Urinary bladder (tissue), 4 donors: Measurements from ENCODE around the gene PIP5K1A. TPM values are rescaled to one million over a fixed set of nuclear protein-coding genes. Genes with fewer than 3 reads are reported as not detected.

Experiments
- DNase-seq: peaks from one replicate; pipeline ENCODE4 v3.0.0-alpha.2; 2015; ENCODE audit errors: extremely low spot score
- H3K27ac ChIP-seq: one replicate; pipeline ENCODE4 v1.5.1; 2013; ENCODE audit warnings: low read depth, mild to moderate bottlenecking, moderate library complexity
- H3K36me3 ChIP-seq: one replicate; pipeline ENCODE4 v1.6.1; 2013; ENCODE audit warnings: mild to moderate bottlenecking, moderate library complexity; ENCODE audit not compliant: insufficient read depth
- H3K4me1 ChIP-seq: one replicate; pipeline ENCODE4 v1.6.1; 2013; ENCODE audit warnings: mild to moderate bottlenecking, moderate library complexity; ENCODE audit not compliant: insufficient read depth
- H3K4me3 ChIP-seq: one replicate; pipeline ENCODE4 v1.5.1; 2013; ENCODE audit warnings: low read depth, low read length
- WGBS: extraction: QIAGEN DNeasy Blood & Tissue Kit; methylation state at CpG from one replicate; pipeline ENCODE4 v1.1.7; 2013; 5-methylcytosine and 5-hydroxymethylcytosine counted together
- polyA plus RNA-seq: library from polyadenylated mRNA; stranded (reverse); fragments of 200-250 nt; gene quantifications from one replicate; pipeline ENCODE4 v1.2.3, GENCODE V29; 2013
- total RNA-seq: library from RNA; depleted of rRNA; stranded (reverse); fragments of >200 nt; gene quantifications from one replicate; pipeline ENCODE4 v1.2.3, GENCODE V29; 2014
- donor health status: healthy with polysubstance abuse.
- donor health status: healthy.

PIP5K1A gene
- total and polyA plus RNA-seq, 2 donors: 22.1 to 77.0 TPM

GRCh38 chr1:151281969-151282882, 83.9 kb downstream of the PIP5K1A start, which contains the start of gene ZNF687:
TSS of gene ZNF687 (plus strand) at chr1:151282299. CDS start at chr1:151286292, 3,993 bp downstream.
- no peaks in the 10 kb centered on the region for H3K36me3 ChIP-seq
- peak within 1 kb of the TSS; percentile 80 for H3K4me3 ChIP-seq
- H3K27ac ChIP-seq: peak within 1 kb of the TSS; percentile 93
- peak; percentile 100 for DNase-seq
- under 1% methylated on average over 74 of the region's 74 CpGs for WGBS
- no peaks in the 10 kb centered on the region for H3K4me1 ChIP-seq

DNA sequence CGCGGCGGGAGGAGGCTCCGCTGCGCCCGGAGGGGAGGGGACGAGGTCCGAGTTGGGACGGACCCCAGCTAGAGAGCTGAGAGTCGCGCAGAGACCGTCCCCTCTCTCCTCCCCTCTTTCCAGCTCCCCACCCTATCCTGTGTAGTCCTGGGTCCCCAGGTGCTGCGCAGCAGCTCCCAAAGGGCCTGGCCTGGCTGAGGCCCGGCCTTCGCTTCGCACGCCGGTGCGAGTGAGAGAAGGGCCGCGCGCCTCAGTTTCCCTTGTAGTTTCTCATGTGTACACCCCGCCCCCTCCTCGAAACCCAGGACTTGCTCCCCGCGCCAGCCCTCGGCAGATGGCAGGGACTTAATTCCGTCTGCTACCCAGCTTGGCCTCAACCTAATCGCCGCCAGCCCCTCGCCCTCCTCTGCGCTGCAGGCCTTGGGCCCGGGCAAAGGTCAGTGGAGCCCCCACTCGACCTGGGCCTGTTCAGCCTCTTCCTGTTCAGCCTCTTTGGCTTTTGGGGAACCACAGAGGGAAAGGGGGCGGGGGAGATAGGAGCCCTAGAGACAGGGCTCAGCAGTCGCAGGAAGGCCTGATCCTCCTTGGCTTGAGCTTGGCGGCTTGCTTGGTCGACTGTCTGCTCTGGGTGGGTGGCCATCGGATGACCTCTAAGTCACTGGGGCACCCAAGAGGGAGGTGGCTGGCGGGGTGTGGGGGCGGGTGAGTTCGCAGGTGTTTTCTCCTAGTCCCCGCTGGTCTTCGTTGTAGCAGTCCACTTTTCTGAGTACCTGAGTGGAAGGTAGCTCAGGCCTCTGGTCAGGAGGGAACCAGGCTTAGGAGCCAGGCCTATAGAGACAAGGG, 84.8 kb downstream of the PIP5K1A start:
- no peak for DNase-seq
- Histone ChIP-seq H3K36me3 (no peaks in the 10 kb centered on the region), H3K4me3 (peak overlapping the region; percentile 80), H3K4me1 (no peaks in the 10 kb centered on the region), H3K27ac (peak overlapping the region; percentile 91)
- 7% methylated on average over 44 of the region's 44 CpGs for WGBS

DNA sequence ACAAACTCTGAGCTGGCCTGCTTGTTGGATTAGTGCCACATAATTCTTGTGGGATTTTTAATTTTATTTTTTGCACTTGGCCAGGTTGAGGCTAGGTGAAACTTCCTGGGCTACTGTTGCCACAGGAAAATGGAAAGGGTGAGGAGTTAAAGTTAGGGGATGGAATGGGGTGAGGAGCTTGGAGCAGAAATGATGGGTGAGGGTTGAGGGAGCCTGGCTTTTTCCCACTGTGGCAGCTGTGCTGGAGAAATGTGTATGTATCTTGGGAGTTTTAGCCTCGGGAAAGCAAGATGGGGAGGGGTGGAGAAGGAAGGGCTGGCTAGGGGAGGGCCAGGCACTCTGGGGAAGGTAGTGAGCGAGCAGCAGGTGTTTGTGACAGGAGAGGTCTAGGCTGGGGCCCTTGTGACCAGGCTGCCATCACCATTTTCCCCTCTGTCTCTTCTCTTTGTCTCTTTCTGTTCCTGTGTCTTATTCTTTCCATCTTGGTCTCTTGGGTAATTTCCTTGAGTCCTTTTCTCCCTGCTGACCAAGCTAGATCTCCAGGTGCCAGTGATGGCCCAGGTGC, 85.7 kb downstream of the PIP5K1A start:
- Histone ChIP-seq H3K4me3 (no peak overlapping the region), H3K4me1 (no peaks in the 10 kb centered on the region), H3K27ac (no peak overlapping the region), H3K36me3 (no peaks in the 10 kb centered on the region)
- 54% methylated on average over 2 of the region's 2 CpGs for WGBS
- DNase-seq: no peak

DNA sequence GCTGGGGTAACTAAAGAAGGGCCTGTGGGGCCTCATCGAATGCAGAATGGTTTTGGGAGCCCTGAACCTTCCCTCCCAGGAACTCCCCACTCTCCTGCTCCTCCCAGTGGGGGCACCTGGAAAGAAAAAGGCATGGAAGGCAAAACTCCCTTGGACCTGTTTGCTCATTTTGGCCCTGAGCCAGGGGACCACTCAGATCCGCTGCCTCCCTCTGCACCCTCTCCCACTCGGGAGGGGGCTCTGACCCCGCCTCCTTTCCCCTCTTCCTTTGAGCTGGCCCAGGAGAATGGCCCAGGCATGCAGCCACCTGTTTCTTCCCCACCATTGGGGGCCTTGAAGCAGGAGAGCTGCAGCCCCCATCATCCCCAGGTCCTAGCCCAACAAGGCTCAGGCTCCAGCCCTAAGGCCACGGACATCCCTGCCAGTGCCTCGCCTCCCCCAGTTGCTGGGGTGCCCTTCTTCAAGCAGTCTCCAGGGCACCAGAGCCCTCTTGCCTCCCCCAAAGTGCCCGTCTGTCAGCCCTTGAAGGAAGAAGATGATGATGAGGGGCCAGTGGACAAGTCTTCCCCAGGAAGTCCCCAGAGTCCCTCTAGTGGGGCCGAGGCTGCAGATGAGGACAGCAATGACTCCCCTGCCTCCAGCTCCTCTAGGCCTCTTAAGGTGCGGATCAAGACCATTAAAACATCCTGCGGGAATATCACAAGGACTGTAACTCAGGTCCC, 88.4 kb downstream of the PIP5K1A start:
- Histone ChIP-seq H3K4me1 (no peaks in the 10 kb centered on the region), H3K36me3 (no peaks in the 10 kb centered on the region)
- 84% methylated on average over 10 of the region's 10 CpGs for WGBS

DNA sequence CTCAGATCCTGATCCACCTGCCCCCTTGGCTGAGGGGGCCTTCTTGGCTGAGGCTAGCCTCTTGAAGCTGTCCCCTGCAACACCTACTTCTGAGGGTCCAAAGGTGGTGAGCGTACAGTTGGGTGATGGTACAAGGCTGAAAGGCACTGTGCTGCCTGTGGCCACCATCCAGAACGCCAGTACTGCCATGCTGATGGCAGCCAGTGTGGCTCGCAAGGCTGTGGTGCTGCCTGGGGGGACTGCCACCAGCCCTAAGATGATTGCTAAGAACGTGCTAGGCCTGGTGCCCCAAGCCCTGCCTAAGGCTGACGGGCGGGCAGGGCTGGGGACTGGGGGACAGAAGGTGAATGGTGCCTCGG, 89.0 kb downstream of the PIP5K1A start:
- H3K4me3 ChIP-seq: no peak overlapping the region
- no peaks in the 10 kb centered on the region for H3K4me1 ChIP-seq
- WGBS: 91% methylated on average over 7 of the region's 7 CpGs
- no peak for DNase-seq
- no peak overlapping the region for H3K27ac ChIP-seq
- H3K36me3 ChIP-seq: no peaks in the 10 kb centered on the region

More for the DNA sequence above, 88.4 kb downstream of the PIP5K1A start:
- no peak overlapping the region for H3K27ac ChIP-seq
- no peak for DNase-seq
- no peak overlapping the region for H3K4me3 ChIP-seq

DNA sequence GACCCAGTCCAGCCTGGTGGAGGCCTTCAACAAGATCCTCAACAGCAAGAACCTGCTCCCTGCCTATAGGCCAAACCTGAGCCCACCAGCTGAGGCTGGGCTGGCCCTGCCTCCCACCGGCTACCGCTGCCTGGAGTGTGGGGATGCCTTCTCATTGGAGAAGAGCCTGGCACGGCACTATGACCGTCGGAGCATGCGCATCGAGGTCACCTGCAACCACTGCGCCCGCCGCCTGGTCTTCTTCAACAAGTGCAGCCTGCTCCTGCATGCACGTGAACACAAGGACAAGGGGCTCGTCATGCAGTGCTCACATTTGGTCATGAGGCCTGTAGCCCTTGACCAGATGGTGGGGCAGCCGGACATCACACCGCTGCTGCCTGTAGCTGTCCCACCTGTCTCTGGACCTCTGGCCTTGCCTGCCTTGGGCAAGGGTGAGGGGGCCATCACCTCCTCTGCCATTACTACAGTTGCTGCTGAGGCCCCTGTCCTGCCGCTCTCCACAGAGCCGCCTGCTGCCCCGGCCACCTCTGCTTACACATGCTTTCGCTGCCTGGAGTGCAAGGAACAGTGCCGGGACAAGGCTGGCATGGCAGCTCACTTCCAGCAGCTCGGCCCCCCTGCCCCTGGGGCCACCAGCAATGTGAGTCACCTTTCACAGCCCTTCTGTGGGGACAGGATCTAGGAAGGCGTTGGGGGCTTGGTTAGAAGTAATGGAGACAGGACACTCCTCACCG, 89.6 kb downstream of the PIP5K1A start:
- H3K4me3 ChIP-seq: no peak overlapping the region
- no peak overlapping the region for H3K27ac ChIP-seq
- no peak for DNase-seq
- H3K36me3 ChIP-seq: peaks cover 2% of the 10 kb centered on the region
- 93% methylated on average over 22 of the region's 22 CpGs for WGBS
- H3K4me1 ChIP-seq: no peaks in the 10 kb centered on the region

- Histone ChIP-seq H3K27ac (no peak overlapping the region), H3K36me3 (peaks cover 2% of the 10 kb centered on the region), H3K4me1 (no peaks in the 10 kb centered on the region), H3K4me3 (no peak overlapping the region)
- no peak for DNase-seq
- WGBS: 87% methylated on average over 14 of the region's 14 CpGs
These were observed 90.2 kb downstream of the PIP5K1A start for GRCh38 chr1:151288502-151288901.

DNA sequence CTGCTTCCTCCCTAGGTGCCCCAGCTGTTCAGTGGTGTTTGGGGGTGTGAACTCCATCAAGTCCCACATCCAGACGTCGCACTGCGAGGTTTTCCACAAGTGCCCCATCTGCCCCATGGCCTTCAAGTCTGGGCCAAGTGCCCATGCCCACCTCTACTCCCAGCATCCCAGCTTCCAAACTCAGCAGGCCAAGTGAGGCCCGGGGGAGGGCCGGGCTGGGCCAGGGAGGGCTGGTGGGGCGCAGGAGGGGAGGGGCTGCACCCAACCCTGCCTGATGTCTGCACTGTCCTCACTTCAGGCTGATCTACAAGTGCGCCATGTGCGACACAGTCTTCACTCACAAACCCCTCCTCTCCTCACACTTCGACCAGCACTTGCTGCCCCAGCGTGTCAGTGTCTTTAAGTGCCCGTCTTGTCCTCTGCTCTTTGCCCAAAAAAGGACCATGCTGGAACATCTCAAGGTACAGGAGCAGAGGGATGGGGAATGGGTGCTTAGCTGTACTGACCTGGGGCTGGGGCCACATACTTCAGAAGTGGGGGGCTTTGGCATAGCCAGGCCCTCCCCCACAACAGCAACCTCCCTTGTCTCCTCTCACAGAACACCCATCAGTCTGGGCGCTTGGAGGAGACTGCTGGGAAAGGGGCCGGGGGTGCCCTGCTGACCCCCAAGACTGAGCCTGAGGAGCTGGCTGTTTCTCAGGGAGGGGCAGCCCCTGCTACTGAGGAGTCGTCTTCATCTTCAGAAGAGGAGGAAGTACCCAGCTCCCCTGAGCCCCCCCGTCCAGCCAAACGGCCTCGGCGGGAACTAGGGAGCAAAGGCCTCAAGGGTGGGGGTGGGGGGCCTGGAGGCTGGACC, 91.0 kb downstream of the PIP5K1A start:
- Histone ChIP-seq H3K4me1 (no peaks in the 10 kb centered on the region), H3K27ac (no peak overlapping the region), H3K36me3 (peaks cover 7% of the 10 kb centered on the region), H3K4me3 (no peak overlapping the region)
- DNase-seq: no peak
- WGBS: 75% methylated on average over 18 of the region's 18 CpGs

DNA sequence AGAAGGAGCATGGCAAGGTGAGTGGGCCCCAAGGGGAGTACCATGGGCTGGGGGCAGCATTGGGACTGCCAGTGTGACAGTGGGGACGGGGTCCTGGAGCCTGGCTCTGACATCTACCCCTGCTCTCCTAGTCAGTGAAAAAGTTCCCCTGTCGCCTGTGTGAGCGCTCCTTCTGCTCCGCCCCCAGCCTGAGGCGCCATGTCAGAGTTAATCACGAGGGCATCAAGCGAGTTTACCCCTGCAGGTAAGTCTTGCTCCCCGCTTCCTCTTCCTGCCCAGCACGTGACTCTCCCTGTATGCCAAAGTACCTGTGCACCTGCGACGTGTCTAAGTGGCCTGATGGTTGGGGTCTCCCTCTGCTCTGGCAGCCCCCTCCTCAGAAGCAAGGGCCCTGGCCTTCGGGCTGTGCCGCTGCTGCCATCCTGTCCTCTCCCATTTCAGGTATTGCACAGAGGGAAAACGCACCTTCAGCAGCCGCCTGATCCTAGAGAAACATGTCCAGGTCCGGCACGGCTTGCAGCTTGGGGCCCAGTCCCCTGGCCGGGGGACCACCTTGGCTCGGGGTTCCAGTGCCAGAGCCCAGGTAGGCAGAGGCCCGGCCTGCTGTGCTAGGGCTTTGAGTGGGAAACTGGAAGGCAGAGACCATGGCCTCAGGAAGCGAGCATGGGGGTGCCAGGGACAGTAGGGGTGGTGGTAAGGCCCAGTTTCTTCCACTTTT, 91.8 kb downstream of the PIP5K1A start:
- no peaks in the 10 kb centered on the region for H3K4me1 ChIP-seq
- WGBS: 88% methylated on average over 21 of the region's 21 CpGs
- DNase-seq: no peak
- peaks cover 9% of the 10 kb centered on the region for H3K36me3 ChIP-seq
- no peak overlapping the region for H3K27ac ChIP-seq
- H3K4me3 ChIP-seq: no peak overlapping the region

GRCh38 chr1:151290709-151291303, 92.5 kb downstream of the PIP5K1A start:
- DNase-seq: no peak
- Histone ChIP-seq H3K4me1 (no peaks in the 10 kb centered on the region), H3K27ac (no peak overlapping the region), H3K4me3 (no peak overlapping the region), H3K36me3 (peaks cover 9% of the 10 kb centered on the region)
- WGBS: 81% methylated on average over 19 of the region's 19 CpGs
